H1 (cell line): ENCODE measurements around the gene SRGAP3. TPM values are rescaled to one million over a fixed set of nuclear protein-coding genes. Genes with fewer than 3 reads are reported as not detected.
A peak's percentile ranks its signal among the peaks of the same experiment; 100 is the strongest.

Experiments used
- CTCF ChIA-PET: fragments of 300-600 bp; sonication (Branson Sonifier 250); formaldehyde crosslinking; loops from one replicate; lab custom pipeline; 2021; ENCODE audit not compliant: partially characterized antibody; lab: Charles Lee
- POLR2A ChIA-PET: fragments of 300-600 bp; sonication (Branson Sonifier 250); formaldehyde crosslinking; loops from one replicate; lab custom pipeline; 2021; ENCODE audit warnings: inconsistent platforms; ENCODE audit not compliant: partially characterized antibody; lab: Charles Lee
- DNase-seq, 2 experiments: peaks; one replicate each; pipeline versions ENCODE4 v3.0.0 to v3.0.0-alpha.2; 2010 to 2022; ENCODE audit warnings: low spot score in 2 of 2, low read depth in 1 of 2, mixed read lengths in 1 of 2
- FAIRE-seq: peaks from 2 replicates; lab custom pipeline; 2011; peaks lifted over from hg19 to GRCh38; lab: Jason Lieb, UNC
- H2AFZ ChIP-seq: 2 replicates; pipeline ENCODE4 v1.8.1; 2012; ENCODE audit warnings: low read length, inconsistent platforms
- H2AK5ac ChIP-seq: 2 replicates; pipeline ENCODE4 v1.6.1; 2013; ENCODE audit warnings: low read depth, low read length
- H2BK120ac ChIP-seq: replicated peaks from 2 replicates; pipeline ENCODE3; 2013; ENCODE audit warnings: low read depth, low read length, inconsistent platforms
- H2BK12ac ChIP-seq: 2 replicates; pipeline ENCODE4 v1.6.1; 2013; ENCODE audit warnings: low read depth, low read length
- H2BK15ac ChIP-seq: 2 replicates; pipeline ENCODE4 v1.6.1; 2013; ENCODE audit warnings: low read length
- H2BK20ac ChIP-seq: 2 replicates; pipeline ENCODE4 v1.6.1; 2013; ENCODE audit warnings: low read length
- H2BK5ac ChIP-seq: 2 replicates; pipeline ENCODE4 v1.6.1; 2013; ENCODE audit warnings: low read depth, low read length
- H3K14ac ChIP-seq: 2 replicates; pipeline ENCODE4 v1.6.1; 2013; ENCODE audit warnings: inconsistent platforms; ENCODE audit not compliant: insufficient read length
- H3K18ac ChIP-seq: 2 replicates; pipeline ENCODE4 v1.6.1; 2013; ENCODE audit warnings: low read length; ENCODE audit errors: extremely low read depth
- H3K23ac ChIP-seq: 2 replicates; pipeline ENCODE4 v1.6.1; 2013; ENCODE audit warnings: inconsistent platforms; ENCODE audit not compliant: insufficient read length
- H3K23me2 ChIP-seq: 2 replicates; pipeline ENCODE4 v1.6.1; 2013; ENCODE audit warnings: low read depth, low read length
- H3K27ac ChIP-seq: 2 replicates; pipeline ENCODE4 v1.6.1; 2011; ENCODE audit warnings: low read depth, low read length, inconsistent platforms
- H3K27me3 ChIP-seq, 4 experiments: replicated peaks in 1 of 4; 1 replicate in 1 of 4; 2 replicates in 3 of 4; pipeline versions ENCODE4 v1.6.1 to v1.8.1; 2011 to 2013; ENCODE audit warnings: low read length in 3 of 4, mild to moderate bottlenecking in 3 of 4, inconsistent platforms in 2 of 4, mixed read lengths in 2 of 4, moderate library complexity in 1 of 4; ENCODE audit not compliant: control insufficient read depth in 3 of 4, insufficient read depth in 3 of 4; ENCODE audit errors: extremely low read depth in 1 of 4
- H3K36me3 ChIP-seq, 4 experiments: 2 replicates each; pipeline versions ENCODE4 v1.6.1 to v1.8.1; 2011 to 2013; ENCODE audit warnings: mild to moderate bottlenecking in 4 of 4, low read length in 3 of 4, moderate library complexity in 2 of 4, control low read depth in 1 of 4, inconsistent platforms in 1 of 4; ENCODE audit not compliant: insufficient read depth in 4 of 4, control insufficient read depth in 2 of 4
- H3K4ac ChIP-seq: replicated peaks from 2 replicates; pipeline ENCODE3; 2013; ENCODE audit warnings: low read length, low read depth, mixed read lengths, inconsistent platforms; ENCODE audit not compliant: insufficient read length
- H3K4me1 ChIP-seq, 4 experiments: replicated peaks in 1 of 4; 1 replicate in 1 of 4; 2 replicates in 3 of 4; pipeline versions ENCODE4 v1.6.1 to v1.8.1; 2011 to 2013; ENCODE audit warnings: low read length in 3 of 4, inconsistent platforms in 2 of 4, mixed read lengths in 1 of 4; ENCODE audit not compliant: insufficient read depth in 4 of 4, control insufficient read depth in 3 of 4
- H3K4me2 ChIP-seq, 2 experiments: 2 replicates each; pipeline versions ENCODE4 v1.6.1 to v1.8.1; 2011 to 2013; ENCODE audit warnings: low read depth in 2 of 2, low read length in 2 of 2, control low read depth in 1 of 2, inconsistent platforms in 1 of 2, mild to moderate bottlenecking in 1 of 2; ENCODE audit not compliant: insufficient read depth in 1 of 2
- H3K4me3 ChIP-seq, 4 experiments: fragments of 200-600, 300-600 bp in 1 of 4; sonication (generic), shearing (Covaris generic), sonication (Bioruptor Twin) in 1 of 4; 2 replicates each; pipeline versions ENCODE4 v1.5.1 to v1.8.1; 2011 to 2016; ENCODE audit warnings: low read length in 4 of 4, low read depth in 3 of 4, control low read depth in 2 of 4, inconsistent platforms in 2 of 4, mild to moderate bottlenecking in 2 of 4, mixed read lengths in 1 of 4, moderate library complexity in 1 of 4; ENCODE audit not compliant: insufficient read depth in 2 of 4; ENCODE audit errors: extremely low read depth in 1 of 4
- H3K56ac ChIP-seq: replicated peaks from 2 replicates; pipeline ENCODE3; 2013; ENCODE audit warnings: low read depth, mild to moderate bottlenecking, mixed read lengths, low read length, inconsistent platforms; ENCODE audit not compliant: insufficient read length
- H3K79me1 ChIP-seq: 2 replicates; pipeline ENCODE4 v1.6.1; 2013; ENCODE audit warnings: low read depth, low read length, control low read depth
- H3K79me2 ChIP-seq, 2 experiments: 2 replicates each; pipeline versions ENCODE4 v1.6.1 to v1.8.1; 2012 to 2013; ENCODE audit warnings: low read length in 2 of 2, mild to moderate bottlenecking in 2 of 2, inconsistent platforms in 1 of 2; ENCODE audit not compliant: insufficient read depth in 2 of 2, control insufficient read depth in 1 of 2
- H3K9ac ChIP-seq, 4 experiments: replicated peaks in 1 of 4; 1 replicate in 1 of 4; 2 replicates in 3 of 4; pipeline versions ENCODE4 v1.6.1 to v1.8.1; 2011 to 2013; ENCODE audit warnings: low read depth in 3 of 4, low read length in 3 of 4, control low read depth in 2 of 4, mild to moderate bottlenecking in 2 of 4, moderate library complexity in 2 of 4, inconsistent platforms in 1 of 4; ENCODE audit errors: extremely low read depth in 1 of 4
- H3K9me3 ChIP-seq, 2 experiments: 2 replicates each; pipeline versions ENCODE4 v1.6.1 to v1.8.1; 2012 to 2013; ENCODE audit warnings: mild to moderate bottlenecking in 2 of 2, moderate library complexity in 2 of 2, control low read depth in 1 of 2, inconsistent platforms in 1 of 2, low read depth in 1 of 2, low read length in 1 of 2, mixed read lengths in 1 of 2; ENCODE audit not compliant: insufficient read depth in 2 of 2
- H4K20me1 ChIP-seq, 2 experiments: replicated peaks in 1 of 2; 2 replicates each; pipeline versions ENCODE3 to v1.8.1; 2011 to 2013; ENCODE audit warnings: inconsistent platforms in 2 of 2, low read length in 2 of 2, mild to moderate bottlenecking in 1 of 2; ENCODE audit not compliant: insufficient read depth in 2 of 2, control insufficient read depth in 1 of 2
- H4K5ac ChIP-seq: 2 replicates; pipeline ENCODE4 v1.6.1; 2013; ENCODE audit warnings: low read length, low read depth, mixed read lengths, inconsistent platforms; ENCODE audit not compliant: insufficient read length
- H4K8ac ChIP-seq: 2 replicates; pipeline ENCODE4 v1.8.0; 2013; ENCODE audit warnings: mild to moderate bottlenecking, moderate library complexity, low read length, inconsistent platforms; ENCODE audit not compliant: insufficient read depth; ENCODE audit errors: extremely low read depth
- H4K91ac ChIP-seq: replicated peaks from 2 replicates; pipeline ENCODE3; 2013; ENCODE audit warnings: low read length, mixed read lengths, inconsistent platforms; ENCODE audit not compliant: insufficient read length
- ZNF274 ChIP-seq: IDR thresholded peaks from 2 replicates; pipeline ENCODE4 v1.7.0; 2012; ENCODE audit warnings: low read length, borderline replicate concordance; ENCODE audit errors: extremely low read depth
- WGBS, 2 experiments: shearing (Covaris generic) in 1 of 2; methylation state at CpG; one replicate each; pipeline versions ENCODE4 v1.1.6 to v1.1.7; 2013 to 2015; ENCODE audit warnings: low lambda C conversion rate in 2 of 2, mixed read lengths in 2 of 2, inconsistent platforms in 1 of 2, low coverage in 1 of 2, missing lambda C conversion rate in 1 of 2; ENCODE audit not compliant: insufficient replicate concordance in 2 of 2, insufficient coverage in 1 of 2, insufficient read length in 1 of 2; ENCODE audit errors: extremely low coverage in 1 of 2, missing lambda C conversion rate in 1 of 2; 5-methylcytosine and 5-hydroxymethylcytosine counted together
- polyA plus RNA-seq, 7 experiments: library from polyadenylated mRNA; depleted of rRNA in 3 of 7; stranded (reverse) in 5 of 7; unstranded in 2 of 7; fragments of >200 nt in 5 of 7; fragments of 200-250 nt in 2 of 7; gene quantifications; 1 replicate in 5 of 7; 2 replicates in 1 of 7; 4 replicates in 1 of 7; pipeline versions ENCODE4 v1.2.1 to v1.2.3, GENCODE V29; 2011 to 2013; ENCODE audit warnings: missing spikeins in 2 of 7, mixed read lengths in 2 of 7
- total RNA-seq: library from RNA; stranded (reverse); fragmentation: NEBNext Ultra II Directional; extraction: Animal tissue kit (Norgen Biotek cat#: 25700); gene quantifications from 2 replicates; pipeline ENCODE4 v1.2.1, GENCODE V29; 2021

The SRGAP3 gene
- total and polyA plus RNA-seq, 2 of the 8 experiments (the other 6 are each of a cell fraction or from before 2014, with no cell fraction given): 5.8 to 11.4 TPM

GRCh38 chr3:9202546-9202945, 46.9 kb downstream of the SRGAP3 start:
- 88% methylated on average over 3 of the region's 4 CpGs; no CpG with 5 or more reads in 1 of the 2 experiments for WGBS, 2 experiments

More at GRCh38 chr3:9202546-9202945, 46.9 kb downstream of the SRGAP3 start:
- Histone ChIP-seq H3K9ac (no peak overlapping the region; a peak in 1 of 7 replicates), H3K4me2 (no peak overlapping the region), H3K79me2 (no peaks in the 10 kb centered on the region), H4K8ac (peak overlapping the region; percentile 66; the same call in 1 of the 2 replicates), H4K91ac (no peak overlapping the region), H2BK20ac (no peak overlapping the region), H4K5ac (no peak overlapping the region), H4K20me1 (no peaks in the 10 kb centered on the region), H2BK120ac (no peak overlapping the region), H3K56ac (no peak overlapping the region), H2AK5ac (no peak overlapping the region), H3K14ac (no peak overlapping the region), H3K23ac (no peak overlapping the region), H3K27ac (no peak overlapping the region), H3K23me2 (no peaks in the 10 kb centered on the region), H2AFZ (no peak overlapping the region), H3K79me1 (no peaks in the 10 kb centered on the region), H2BK5ac (no peak overlapping the region)
- no peak for FAIRE-seq
- POLR2A ChIA-PET: interaction anchor here (1.5 kb wide), 1 partner anchor 9 kb away, joined by 3 read pairs; no protein-coding TSS in a partner anchor
- no peak for DNase-seq
- TF ChIP-seq ZNF274: no peak
- TF ChIP-seq, all 59 proteins: peak for 0
- no peaks in the 10 kb centered on the region for H3K9me3 ChIP-seq
- no peak overlapping the region; the same call in 1 of the 2 replicates for H2BK15ac ChIP-seq
- H3K36me3 ChIP-seq: no peaks in the 10 kb centered on the region
- H3K4me1 ChIP-seq: peaks cover 3 to 18% (median 7%) of the 10 kb centered on the region in 4 experiments; a peak in 5 of 7 replicates
- H3K18ac ChIP-seq: no peak overlapping the region
- CTCF ChIA-PET: interaction anchor here (0.7 to 2.1 kb wide), 9 partner anchors 9 to 409 kb away, joined by 3 to 8 read pairs (median 4); no protein-coding TSS in a partner anchor
- H2BK12ac ChIP-seq: no peak overlapping the region
- H3K27me3 ChIP-seq: no peaks in the 10 kb centered on the region
- H3K4ac ChIP-seq: no peak overlapping the region
- no peak overlapping the region for H3K4me3 ChIP-seq
